HepG2 (cell line): ENCODE data around the gene DSCAML1.

Experiments
- CTCF ChIP-seq: sonication (generic); formaldehyde crosslinking; IDR thresholded peaks from 2 replicates; pipeline ENCODE4 v1.5.0; 2020; ENCODE audit warnings: mild to moderate bottlenecking, missing genetic modification reagents, moderate library complexity
- EZH2 ChIP-seq: conservative IDR thresholded peaks from 2 replicates; pipeline ENCODE4 v1.6.1; 2012; ENCODE audit warnings: mild to moderate bottlenecking, low read depth, low read length, moderate library complexity
- KLF16 ChIP-seq, 2 experiments: sonication (generic) in 1 of 2; formaldehyde crosslinking in 1 of 2; IDR thresholded peaks; 2 replicates each; pipeline versions ENCODE4 v1.6.1 to v1.8.0; 2016 to 2023; ENCODE audit warnings: missing genetic modification reagents in 2 of 2, missing compliant biosample characterization in 1 of 2
- REST ChIP-seq, 2 experiments: IDR thresholded peaks; 2 replicates each; pipeline ENCODE4 v1.6.1; 2011 to 2012; ENCODE audit warnings: low read length in 2 of 2, borderline replicate concordance in 1 of 2, low read depth in 1 of 2, mild to moderate bottlenecking in 1 of 2, moderate library complexity in 1 of 2
- TARDBP ChIP-seq: sonication (generic); formaldehyde crosslinking; IDR thresholded peaks from 2 replicates; pipeline ENCODE4 v1.8.0; 2022; ENCODE audit warnings: mild to moderate bottlenecking, missing genetic modification reagents
- ZNF3 ChIP-seq: IDR thresholded peaks from 2 replicates; pipeline ENCODE4 v1.7.0; 2017; ENCODE audit warnings: inconsistent platforms
- ZNF318 ChIP-seq: sonication (generic); formaldehyde crosslinking; IDR thresholded peaks from 2 replicates; pipeline ENCODE4 v1.4.0; 2020; ENCODE audit warnings: mild to moderate bottlenecking, missing genetic modification reagents
- ZNF839 ChIP-seq: sonication (generic); formaldehyde crosslinking; IDR thresholded peaks from 2 replicates; pipeline ENCODE4 v1.4.0; 2020; ENCODE audit warnings: missing genetic modification reagents, mild to moderate bottlenecking, borderline replicate concordance

DNA sequence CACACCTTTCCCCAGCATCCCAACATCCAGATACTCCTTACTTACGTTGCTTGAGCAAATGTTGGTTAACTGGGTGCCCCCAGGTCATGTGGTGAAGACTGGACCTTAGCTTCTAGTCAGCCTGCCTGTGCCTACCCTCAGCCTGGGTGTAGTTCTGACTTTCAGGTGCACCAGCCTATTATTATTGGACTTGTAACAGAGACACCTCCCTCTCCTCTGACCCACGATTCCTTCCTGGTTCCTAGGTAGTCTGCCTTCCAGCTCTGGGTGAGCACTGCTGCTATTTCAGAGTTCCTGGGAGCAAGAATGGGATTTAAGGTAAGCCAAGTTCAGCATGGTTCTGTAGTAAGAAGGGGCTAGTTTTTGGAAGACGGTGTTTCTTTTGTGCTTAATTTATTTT lies 138.2 kb downstream of the DSCAML1 start:
- TF ChIP-seq REST (IDR thresholded peaks at IDR 0.05; ENCODE audit: borderline replicate concordance in 1 of 2, low read depth in 1 of 2, low read length in 2 of 2), result no peak
- no peak for TF ChIP-seq EZH2
- TF ChIP-seq ZNF318, result no peak
- no peak for TF ChIP-seq CTCF (CRISPR knock-in tag)
- no peak for TF ChIP-seq ZNF839 (CRISPR knock-in tag)
- TF ChIP-seq KLF16 (CRISPR knock-in tag; IDR thresholded peaks at IDR 0.05), result no peak
- TF ChIP-seq TARDBP, result no peak
- no peak for TF ChIP-seq ZNF3
